Brain (organoid and tissue), 1 donor: Measurements from ENCODE around the gene SDS. TPM values are rescaled to one million over a fixed set of nuclear protein-coding genes. Genes with fewer than 3 reads are reported as not detected.

Experiments used
- polyA plus RNA-seq: library from polyadenylated mRNA; stranded (reverse); fragments of 350-450 nt; fragmentation: Illumina TruSeq; extraction: RNeasy Lipid Tissue Mini Kit (QIAGEN cat#74804); gene quantifications from one replicate; pipeline ENCODE4 v1.2.3, GENCODE V29; 2015; ENCODE audit warnings: low read depth, low replicate concordance; ENCODE audit not compliant: insufficient read depth

Gene SDS
- polyA plus RNA-seq, 1 donor from 2014 or later, result 4.8 TPM

Other genes with a start within 250 kb of the SDS start
- gene DDX54, start 218.4 kb downstream of the SDS start, polyA plus RNA-seq, result 41.9 TPM
- 29.7 TPM for gene RITA1, start 218.2 kb downstream of the SDS start, polyA plus RNA-seq
- gene TPCN1, start 182.4 kb downstream of the SDS start, polyA plus RNA-seq, result 16.1 TPM
- 9.6 TPM for gene SLC8B1, start 68.8 kb downstream of the SDS start, polyA plus RNA-seq
- gene PLBD2, start 45.3 kb downstream of the SDS start, polyA plus RNA-seq, result 36.7 TPM
- gene SDSL, start 18.5 kb upstream of the SDS start, polyA plus RNA-seq, result 10.4 TPM
- 0.10 TPM for gene LHX5, start 68.0 kb upstream of the SDS start, polyA plus RNA-seq